GM21576 (cell line): ENCODE results near the gene CRYBG2.
"Not testable (repeated sequence)": the region's sequence is repeated elsewhere in the genome, so short reads cannot be mapped to it uniquely, and the experiment has no call there.

Source experiments
- ATAC-seq: cut with Tn5 transposase; IDR thresholded peaks from one replicate; pipeline ENCODE4 v1.9.1; 2021; ENCODE audit warnings: mild to moderate bottlenecking, moderate library complexity; ENCODE audit not compliant: unreplicated experiment

Gene CRYBG2

GRCh38 chr1:26322042-26322331 lies 31.9 kb downstream of the CRYBG2 start:
- no peak for ATAC-seq

- ATAC-seq, result peak; percentile 33
These were observed 32.5 kb downstream of the CRYBG2 start for GRCh38 chr1:26321315-26322041.

DNA sequence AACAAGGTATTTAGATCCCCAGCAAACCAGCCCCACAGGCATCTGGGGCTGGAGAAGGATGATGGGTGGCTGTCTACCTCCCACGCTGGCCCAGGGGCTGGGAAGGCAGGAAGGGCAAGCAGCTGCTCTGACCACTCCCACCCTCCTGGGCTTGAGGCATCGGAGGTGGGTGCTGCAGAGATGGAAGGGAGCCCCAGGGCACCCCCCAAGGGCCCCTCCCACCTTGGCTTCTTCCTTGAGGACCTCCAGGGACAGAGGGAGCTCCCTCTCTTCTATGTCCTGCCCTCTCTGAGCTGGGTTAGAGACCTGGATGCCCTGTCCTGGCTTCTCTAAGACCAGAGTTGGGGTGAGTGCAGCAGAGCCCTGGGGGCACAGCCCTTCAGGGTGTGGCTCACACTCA lies 33.0 kb downstream of the CRYBG2 start:
- ATAC-seq, result no peak

- no peak for ATAC-seq
These were observed 35.4 kb downstream of the CRYBG2 start for GRCh38 chr1:26318338-26319064.

DNA sequence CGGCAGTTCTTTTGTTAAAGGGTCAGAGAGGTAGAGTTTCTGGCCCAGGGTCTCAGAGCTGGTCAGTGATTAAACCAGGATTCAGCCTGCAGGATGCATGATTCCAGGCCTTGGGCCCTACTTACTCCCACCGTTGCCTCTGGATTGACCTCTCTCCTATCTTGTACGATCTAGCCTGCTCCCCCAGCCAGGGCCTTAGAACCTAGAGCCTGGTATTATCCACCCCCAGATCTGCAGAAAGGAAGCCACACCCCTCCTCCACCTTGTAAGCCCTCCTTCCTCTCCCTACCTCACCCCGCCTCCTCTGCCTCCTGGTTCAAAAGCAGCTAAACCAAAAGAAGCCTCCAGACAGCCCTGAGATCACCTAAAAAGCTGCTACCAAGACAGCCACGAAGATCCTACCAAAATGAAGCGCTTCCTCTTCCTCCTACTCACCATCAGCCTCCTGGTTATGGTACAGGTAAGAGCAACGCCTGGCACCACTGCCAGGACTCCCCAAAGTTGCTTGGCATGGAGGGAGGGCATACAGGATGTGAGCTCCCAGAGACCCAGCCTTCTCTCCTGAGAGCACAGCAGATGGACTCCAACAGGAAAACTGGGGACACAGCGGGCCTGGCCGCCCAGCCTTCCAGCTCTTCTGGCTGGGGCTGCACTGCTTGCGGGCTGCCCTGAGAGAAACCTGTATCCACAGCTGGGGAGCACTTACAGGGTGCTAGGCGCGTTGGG lies 36.2 kb downstream of the CRYBG2 start, which contains the start of gene CD52:
Gene CD52, plus strand, starts transcription at position 347 of the 726 bp plus-strand sequence. Its CDS starts 60 bp downstream, at position 407.
- peak; percentile 45 for ATAC-seq

DNA sequence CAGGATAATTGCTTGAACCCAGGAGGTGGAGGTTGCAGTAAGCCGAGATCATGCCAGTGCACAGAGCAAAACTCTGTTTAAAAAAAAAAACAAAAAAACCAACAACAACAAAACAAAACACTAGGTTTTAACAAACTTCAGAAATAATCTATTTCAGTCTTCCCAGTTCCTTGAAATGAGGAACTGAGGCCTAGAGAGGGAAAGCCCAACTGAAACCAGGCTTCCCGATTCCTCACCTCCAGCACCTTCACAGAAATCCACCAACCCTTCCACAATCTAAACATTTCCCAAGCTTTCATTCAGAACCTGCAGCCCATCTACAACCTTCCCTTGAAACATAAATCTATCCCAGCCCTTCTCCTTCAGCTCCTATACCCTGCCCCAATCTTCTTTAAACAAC lies 36.8 kb downstream of the CRYBG2 start:
- ATAC-seq, result no peak

- no peak for ATAC-seq
These were observed 37.8 kb downstream of the CRYBG2 start for GRCh38 chr1:26315874-26316850.

- ATAC-seq, result no peak
These were observed 39.4 kb downstream of the CRYBG2 start for GRCh38 chr1:26314501-26314900.

- ATAC-seq, result not testable (repeated sequence)
These were observed 45.7 kb downstream of the CRYBG2 start for GRCh38 chr1:26307966-26308899.

- no peak for ATAC-seq
These were observed 46.6 kb downstream of the CRYBG2 start for GRCh38 chr1:26307363-26307781.

DNA sequence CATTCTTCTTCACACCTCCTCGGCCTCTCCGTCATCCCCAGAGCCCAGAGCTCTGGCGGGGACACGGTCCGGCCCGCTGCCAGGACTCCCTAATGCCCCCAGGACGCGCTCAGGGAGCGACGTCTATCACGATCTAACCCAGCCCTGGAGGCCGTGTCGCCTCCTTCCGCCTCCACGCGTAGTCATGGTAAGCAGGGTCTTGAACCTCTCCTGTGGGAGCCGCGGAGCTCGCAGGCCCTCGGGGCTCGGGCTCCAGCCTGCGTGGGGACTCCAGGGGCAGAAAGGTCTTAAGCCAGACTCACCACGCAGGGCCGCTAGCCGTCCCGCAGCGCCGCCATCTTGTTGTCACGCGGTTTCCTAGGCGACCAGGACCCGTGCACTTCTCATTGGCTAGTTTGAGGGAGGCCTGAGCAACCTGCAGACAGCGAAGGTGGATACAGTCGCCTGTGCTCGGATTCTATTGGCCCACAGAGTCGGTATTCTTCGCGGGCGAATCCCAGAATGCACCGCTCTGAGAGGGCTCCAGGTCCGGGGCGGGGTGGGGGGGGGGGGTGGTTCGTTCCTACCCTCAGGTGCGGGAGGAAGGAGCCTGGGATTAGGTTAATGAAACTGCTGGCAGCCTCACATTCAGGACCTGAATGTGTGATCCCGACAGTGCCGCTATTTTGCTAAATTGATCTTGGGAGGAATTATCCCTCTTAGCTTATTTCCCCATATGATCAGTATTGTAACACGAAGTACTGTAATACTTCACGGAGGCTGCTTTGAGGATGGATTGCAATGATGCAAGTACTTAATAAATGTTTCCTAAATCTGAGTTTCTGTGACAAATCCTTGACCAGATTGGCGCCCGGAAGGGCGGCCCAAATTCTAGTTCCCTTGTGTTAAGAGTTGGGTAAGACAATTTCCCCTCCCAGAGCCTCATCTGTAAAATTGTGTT lies 47.4 kb downstream of the CRYBG2 start, which contains the start of gene UBXN11:
Gene UBXN11, minus strand, starts transcription at position 347 of the 940 bp plus-strand sequence. CDS start 3,753 bp downstream, outside the sequence.
- ATAC-seq, result peak; percentile 99

DNA sequence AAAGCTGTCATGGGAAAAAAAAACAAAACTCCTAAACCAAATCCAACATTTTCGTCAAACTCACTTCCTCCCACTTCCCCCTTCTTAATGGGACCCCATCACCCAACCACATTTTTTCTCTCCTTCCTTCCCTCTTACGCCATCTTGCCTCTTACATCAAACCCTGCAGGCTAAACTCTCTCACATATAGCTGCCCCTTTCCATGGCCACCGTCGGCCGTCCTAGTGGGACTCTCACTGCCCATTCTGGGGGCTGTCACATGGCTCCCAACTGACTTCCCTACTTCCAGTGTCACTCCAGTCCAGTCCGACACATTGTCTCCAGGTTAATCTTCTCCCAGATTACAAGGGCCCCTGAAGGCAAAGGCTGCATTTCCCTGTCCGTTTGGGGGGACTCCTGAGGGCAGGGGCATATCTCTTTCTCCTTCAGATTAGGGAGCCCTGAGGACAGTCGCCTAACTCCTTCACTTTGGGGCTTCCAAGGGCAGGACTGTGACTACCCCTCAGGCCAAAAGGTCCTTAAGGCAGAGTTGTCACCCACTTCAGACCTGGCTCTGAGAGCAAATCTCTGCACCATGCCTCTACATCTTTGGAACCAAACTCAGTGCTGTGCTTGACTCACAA lies 48.2 kb downstream of the CRYBG2 start:
- no peak for ATAC-seq

GRCh38 chr1:26302733-26303405 lies 51.1 kb downstream of the CRYBG2 start:
- no peak for ATAC-seq

- ATAC-seq, result no peak
These were observed 53.2 kb downstream of the CRYBG2 start for GRCh38 chr1:26300578-26301275.

GRCh38 chr1:26297791-26298124 lies 56.2 kb downstream of the CRYBG2 start:
- ATAC-seq, result no peak

DNA sequence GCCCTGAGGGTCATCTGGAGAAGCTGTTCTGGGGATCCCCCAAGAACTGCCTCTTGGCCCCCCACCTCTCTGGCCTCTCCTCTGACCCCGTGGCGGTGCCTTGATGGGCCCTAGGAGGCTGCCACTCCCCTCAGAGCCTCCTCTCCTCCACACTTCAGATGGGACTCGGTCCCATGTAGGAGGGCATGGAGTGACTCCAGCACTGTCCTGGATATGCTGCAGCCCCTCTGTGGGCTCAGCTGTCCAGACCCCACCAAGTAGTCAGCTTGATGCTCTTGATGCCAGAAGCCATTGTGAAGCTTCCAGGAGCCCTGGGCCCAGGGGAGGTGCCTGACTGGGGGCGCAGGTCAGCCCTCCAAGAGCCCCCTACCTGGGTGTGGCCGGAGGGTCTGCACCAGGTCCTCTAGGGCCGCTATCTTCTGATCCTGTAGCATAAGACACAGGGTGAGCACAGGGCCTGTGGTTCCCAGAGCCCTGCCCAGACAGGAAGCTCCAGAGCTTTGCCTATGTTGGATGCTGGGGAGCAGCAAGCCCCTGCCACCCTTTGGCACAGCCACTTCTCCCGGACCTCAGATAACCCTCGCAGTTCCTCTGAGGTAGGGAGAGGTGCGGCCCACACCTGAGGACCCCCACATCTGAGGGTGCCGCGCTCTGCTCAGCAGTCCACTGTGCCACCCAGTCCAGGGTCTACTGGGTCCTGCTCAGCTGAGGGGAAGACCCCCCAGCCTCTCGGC lies 56.7 kb downstream of the CRYBG2 start:
- no peak for ATAC-seq
